DMS 273 treated with DMSO at 0.1 percent for 48 hours (cell line): Measurements from ENCODE around the gene AQP9.
A peak's percentile ranks its signal among the peaks of the same experiment; 100 is the strongest.

ENCODE experiments used
- DNase-seq: peaks from one replicate; lab custom pipeline; 2025; lab: John Stamatoyannopoulos, UW

The AQP9 gene

GRCh38 chr15:58139989-58140522 lies 1.9 kb downstream of the AQP9 start:
- no peak for DNase-seq

DNA sequence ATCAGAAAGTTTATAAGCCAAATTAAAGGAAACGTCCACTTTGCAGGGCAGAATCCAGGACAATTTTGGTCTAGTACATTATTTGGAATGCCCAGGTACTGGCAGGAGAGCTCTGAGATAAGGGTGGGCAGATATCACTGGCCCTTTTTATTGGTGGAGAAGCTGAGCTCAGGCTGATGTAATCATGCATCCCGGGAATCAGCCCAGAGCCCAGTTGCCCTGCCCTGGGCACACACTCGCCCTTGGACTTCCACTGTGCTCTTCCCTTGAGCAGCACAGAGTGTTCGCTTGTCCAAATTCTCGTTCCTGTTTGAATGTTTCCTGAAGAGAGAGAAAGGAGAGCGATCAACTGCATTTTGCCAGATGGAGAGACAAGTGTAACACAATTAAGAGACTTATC lies 3.7 kb downstream of the AQP9 start:
- no peak for DNase-seq

GRCh38 chr15:58142827-58143461 lies 4.8 kb downstream of the AQP9 start:
- no peak for DNase-seq

DNA sequence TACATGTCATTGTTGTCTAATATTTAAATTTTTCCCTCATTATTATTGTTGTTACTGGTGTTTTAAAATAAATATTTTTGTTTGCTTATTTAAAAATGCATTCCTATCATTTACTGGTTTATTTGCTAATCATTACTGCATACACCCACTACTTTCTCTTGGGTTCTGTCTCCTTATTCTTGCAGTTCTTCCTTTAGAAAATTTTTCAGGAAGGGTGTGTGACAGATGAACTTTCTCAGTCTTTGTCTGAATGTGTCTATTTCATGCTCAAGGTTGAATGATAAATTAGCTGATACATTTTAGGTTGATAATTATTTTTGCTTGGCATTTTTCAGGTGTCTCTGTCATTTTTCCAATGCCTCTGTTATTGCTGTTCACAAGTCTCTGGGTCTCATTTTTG lies 7.4 kb downstream of the AQP9 start:
- DNase-seq: no peak

DNA sequence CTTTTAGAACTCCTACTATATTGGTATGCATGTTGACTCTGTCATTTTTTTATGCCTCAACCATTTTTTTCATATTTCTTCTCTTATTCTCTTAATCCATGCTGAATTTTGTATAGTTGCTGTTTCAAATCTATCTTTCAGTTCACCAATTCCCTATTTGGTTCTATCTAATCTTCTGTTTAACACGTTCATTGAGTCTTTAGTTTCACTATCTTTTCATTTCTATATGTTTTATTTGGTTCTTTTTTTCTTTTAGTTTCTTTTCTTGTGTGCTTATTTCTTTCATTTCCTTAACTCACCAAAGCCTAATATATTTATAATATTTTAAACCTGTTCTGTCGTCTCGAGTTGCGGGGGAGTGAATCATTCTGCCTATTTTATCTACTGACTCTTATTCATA lies 8.0 kb downstream of the AQP9 start:
- no peak for DNase-seq

GRCh38 chr15:58146749-58147148 lies 8.6 kb downstream of the AQP9 start:
- no peak for DNase-seq

GRCh38 chr15:58147171-58147611 lies 9.0 kb downstream of the AQP9 start:
- DNase-seq: peak; percentile 22

DNA sequence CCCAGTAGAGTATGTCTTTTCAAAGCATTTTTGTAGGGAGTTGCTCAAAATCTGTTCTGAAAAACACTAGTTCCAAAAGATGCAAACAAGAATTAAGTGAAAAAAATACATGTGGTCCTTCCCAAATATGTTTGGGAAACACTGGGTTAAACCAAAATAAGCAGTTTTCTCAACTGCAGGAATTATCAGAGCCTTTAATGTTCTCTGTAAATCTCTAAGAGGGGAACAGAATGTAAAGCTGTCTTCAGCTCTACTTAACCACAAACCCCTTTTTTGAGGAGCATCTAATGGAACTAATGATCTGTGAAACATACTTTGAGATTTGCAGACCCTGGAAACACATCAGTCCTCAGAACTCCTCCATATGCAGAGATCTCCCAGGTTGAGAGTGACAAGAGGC lies 9.9 kb downstream of the AQP9 start:
- DNase-seq: no peak

- DNase-seq: no peak
Measured at GRCh38 chr15:58148633-58149445, 10.7 kb downstream of the AQP9 start.

- no peak for DNase-seq
Measured at GRCh38 chr15:58154769-58155168, 16.6 kb downstream of the AQP9 start.

GRCh38 chr15:58159827-58160386 lies 21.7 kb downstream of the AQP9 start:
- no peak for DNase-seq

DNA sequence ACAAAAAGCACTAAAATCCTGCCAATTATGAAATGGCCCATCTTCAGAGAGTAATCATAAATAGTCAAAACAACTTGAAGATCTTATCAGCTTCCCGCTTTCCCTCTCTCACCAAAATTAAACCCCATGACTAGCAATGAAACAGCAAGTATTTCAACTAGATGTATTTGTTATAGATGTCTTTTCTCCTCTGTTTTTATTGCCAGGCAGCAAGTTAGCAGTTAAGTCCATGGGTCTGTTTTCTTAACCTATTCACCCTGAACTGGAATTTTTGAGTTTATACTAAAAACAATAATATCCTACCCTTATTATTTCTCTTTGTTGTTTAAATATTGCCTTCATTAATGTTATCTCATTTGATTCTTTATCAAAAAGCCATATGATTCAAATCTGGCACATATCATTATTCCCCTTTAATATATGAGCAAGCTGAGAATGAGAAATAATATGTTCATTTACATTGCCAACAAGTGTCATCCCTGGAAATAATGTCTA lies 23.3 kb downstream of the AQP9 start:
- no peak for DNase-seq

DNA sequence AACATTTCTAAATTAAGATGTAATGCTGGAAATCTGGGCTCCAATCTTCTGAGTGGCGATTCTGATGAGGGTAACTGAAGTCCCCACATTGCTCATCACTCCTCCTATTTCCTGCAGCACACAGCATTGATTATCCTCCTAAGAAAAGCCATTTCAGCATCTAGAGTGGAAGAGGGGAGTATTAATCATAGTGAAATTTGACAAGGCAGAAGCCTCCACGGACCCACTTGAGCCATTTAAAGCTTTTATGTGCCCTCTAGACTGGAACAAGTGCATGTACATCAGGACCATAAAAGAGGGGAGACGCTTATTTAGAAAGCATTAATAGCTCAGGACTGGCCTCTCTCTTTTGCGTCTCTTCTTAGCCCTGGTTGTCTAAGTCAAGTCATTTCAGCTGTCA lies 25.8 kb downstream of the AQP9 start:
- no peak for DNase-seq

GRCh38 chr15:58164926-58165325 lies 26.7 kb downstream of the AQP9 start:
- no peak for DNase-seq

DNA sequence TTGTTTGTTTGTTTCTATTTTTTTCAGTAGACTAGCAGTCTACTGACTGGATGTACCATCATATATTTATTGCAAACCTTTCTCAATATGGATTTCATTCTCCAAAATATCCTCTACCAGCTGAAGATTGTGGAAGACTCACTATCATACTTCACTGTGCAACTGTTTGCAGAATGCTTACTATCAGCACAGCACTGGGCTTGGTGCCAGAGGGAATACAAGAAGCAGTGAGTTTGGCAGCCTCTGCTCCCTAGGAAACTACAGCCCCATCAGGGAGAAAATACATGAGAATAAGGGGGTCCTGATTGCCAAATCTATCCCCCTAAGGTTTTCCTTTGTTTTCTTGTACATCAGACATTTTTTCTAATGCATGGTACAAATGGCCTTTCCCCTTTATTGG lies 27.5 kb downstream of the AQP9 start:
- no peak for DNase-seq

DNA sequence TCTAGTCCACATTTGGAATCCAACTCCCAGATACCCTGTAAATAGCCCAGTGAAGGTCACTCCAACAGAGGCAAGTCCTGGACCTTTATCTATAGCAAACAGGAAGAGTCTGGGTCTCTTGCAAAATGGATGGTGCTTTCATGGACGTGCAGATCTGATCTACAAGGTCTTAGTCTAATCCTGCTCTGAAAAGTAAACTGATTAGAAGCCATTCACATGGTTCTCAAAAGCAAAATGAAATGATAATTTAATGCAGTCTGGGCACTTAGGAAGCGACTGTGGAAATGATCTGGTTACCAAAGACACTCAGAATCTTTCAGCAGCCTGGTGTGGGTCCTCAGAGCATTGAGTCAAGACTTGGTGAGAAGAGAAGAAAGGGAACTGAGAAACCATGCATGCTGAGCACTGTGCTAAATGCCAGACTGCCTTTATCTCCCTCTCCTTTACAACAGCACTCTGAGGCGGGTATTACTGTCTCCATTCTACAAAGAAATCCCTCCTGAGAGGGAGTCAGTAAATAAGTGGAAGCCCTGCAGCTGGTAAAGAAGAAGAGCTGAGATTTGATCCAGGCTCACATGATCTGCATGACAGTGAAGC lies 29.0 kb downstream of the AQP9 start:
- no peak for DNase-seq

- no peak for DNase-seq
Measured at GRCh38 chr15:58169934-58170333, 31.8 kb downstream of the AQP9 start.

DNA sequence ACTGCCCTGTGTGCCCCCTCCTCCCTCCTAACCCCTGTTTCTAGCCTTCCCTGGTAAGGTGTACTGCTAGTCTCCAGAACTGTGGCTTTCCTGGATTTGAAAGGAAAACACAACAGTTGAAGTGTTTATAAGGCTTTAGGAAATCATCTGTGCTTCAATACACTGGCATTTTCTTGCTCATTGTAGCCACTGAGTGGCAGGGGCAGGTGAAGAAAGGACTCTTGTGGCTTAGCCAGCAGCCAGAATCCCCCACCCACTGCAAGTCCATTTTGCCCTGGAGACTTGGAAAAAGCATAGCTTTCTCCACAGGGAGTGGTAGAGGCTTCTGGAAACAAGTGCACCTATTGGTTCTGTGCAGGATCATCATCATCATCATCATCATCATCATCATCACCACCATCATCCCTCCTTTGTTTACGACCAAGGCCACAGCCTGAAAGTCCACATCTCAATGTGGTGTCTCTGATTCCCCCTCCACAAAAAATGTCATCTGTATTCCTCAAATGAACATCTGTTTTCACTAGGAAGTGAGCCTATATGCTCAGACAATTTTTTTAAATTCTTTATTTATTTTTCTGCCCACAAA lies 33.4 kb downstream of the AQP9 start:
- no peak for DNase-seq

DNA sequence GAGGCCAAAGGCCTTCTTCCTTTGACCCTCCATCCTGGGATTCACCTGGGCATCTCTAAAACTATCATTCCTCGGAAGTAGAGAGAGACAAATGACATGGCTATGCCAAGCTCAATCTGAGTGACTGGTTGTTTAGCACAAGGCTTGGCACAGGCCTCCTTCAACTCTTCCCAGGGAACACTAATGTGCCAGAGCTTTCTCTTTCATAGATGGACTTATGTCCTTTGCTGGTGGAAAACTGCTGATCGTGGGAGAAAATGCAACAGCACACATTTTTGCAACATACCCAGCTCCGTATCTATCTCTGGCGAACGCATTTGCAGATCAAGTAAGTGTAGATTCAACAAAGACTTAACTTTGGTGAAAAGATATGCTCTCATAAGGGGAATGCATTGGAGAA lies 36.5 kb downstream of the AQP9 start:
- DNase-seq: no peak

GRCh38 chr15:58175955-58176354 lies 37.8 kb downstream of the AQP9 start:
- DNase-seq: no peak

DNA sequence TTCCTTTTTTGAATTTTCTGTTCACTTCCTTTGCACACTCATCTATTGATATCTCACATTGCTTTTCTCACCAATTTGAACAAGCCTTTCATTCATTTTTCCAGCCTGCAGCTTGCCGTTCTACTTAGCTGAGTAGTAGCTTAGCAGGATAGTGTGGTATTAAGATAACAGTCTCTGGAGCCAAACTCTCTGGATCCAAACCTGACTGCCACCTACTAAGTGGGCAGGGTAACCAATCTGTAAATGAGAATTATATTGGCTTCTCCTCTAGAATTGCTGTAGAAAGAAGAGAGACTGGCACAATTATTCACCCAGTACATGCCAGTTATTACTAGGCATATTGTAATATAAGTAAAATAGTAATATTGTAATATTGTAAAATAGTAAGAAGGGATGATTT lies 40.5 kb downstream of the AQP9 start:
- DNase-seq: no peak

DNA sequence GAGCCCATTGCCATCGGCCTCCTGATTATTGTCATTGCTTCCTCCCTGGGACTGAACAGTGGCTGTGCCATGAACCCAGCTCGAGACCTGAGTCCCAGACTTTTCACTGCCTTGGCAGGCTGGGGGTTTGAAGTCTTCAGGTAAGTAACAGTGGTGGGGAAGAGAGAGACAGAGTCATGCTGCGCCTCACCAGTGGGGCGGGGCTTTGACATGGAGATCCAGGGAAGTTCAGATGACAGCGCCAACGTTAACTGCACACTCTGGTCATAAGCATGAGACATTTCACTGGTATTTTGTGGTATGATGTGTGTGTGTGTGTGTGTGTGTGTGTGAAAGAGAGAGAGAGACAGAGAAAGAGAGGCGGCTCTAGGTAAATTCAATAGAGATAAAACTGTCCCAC lies 41.0 kb downstream of the AQP9 start:
- no peak for DNase-seq
